SHP77 (cell line): ENCODE measurements around the gene PPP1R9B.
A peak's percentile ranks its signal among the peaks of the same experiment; 100 is the strongest.

Source experiments
- DNase-seq, 2 experiments: peaks; one replicate each; lab custom pipeline; 2025; lab: John Stamatoyannopoulos, UW

The PPP1R9B gene

GRCh38 chr17:50105811-50106210 lies 44.7 kb downstream of the PPP1R9B start:
- no peak for DNase-seq

DNA sequence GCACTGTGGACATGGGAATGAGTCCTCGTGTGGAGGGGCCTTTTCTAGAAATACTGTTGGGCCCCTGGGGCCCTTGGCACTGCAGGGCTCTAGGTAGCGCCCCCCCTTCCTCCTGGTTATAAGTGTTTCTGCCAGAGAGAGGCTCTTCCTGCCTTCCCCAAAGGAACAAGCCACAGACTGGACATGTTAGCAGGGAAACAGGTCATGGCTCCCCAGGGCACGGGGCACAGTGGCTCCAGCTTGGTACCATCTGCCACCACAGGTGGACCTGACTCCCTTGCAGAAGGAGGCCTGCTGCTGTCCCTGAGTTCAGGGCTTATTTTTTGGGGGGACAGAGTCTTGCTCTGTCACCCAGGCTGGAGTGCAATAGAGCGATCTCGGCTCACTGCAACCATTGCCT lies 46.5 kb downstream of the PPP1R9B start:
- DNase-seq: no peak

DNA sequence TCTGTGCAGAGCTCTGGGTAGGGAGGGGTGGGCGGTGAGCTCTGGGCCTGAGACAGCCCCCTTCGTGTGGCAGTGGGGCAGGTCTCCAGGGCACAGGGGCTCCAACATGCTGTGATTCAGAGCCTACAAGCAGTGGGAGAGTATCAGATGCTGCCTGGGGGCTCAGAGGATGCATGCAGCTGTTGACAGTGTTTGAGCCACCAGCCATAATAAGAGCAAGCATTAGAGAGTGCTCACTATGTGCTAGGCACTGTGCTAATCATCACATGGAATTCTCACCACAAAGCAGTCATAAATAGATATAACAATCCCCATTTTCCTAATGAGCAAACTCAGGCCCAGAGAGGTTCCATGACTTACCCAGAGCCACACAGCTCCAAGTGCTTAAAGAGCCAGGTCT lies 47.2 kb downstream of the PPP1R9B start:
- DNase-seq: no peak

GRCh38 chr17:50102164-50102991 lies 48.1 kb downstream of the PPP1R9B start:
- DNase-seq: no peak

GRCh38 chr17:50101346-50102163 lies 48.9 kb downstream of the PPP1R9B start:
- no peak for DNase-seq

- no peak for DNase-seq
These were observed 49.5 kb downstream of the PPP1R9B start for GRCh38 chr17:50100921-50101345.

- no peak for DNase-seq
These were observed 50.0 kb downstream of the PPP1R9B start for GRCh38 chr17:50100480-50100883.

GRCh38 chr17:50099003-50099402 lies 51.5 kb downstream of the PPP1R9B start:
- DNase-seq: no peak

- no peak for DNase-seq
These were observed 51.9 kb downstream of the PPP1R9B start for GRCh38 chr17:50098583-50098982.

- no peak for DNase-seq
These were observed 52.6 kb downstream of the PPP1R9B start for GRCh38 chr17:50097926-50098325.

GRCh38 chr17:50097455-50097854 lies 53.0 kb downstream of the PPP1R9B start:
- DNase-seq: no peak

- DNase-seq: no peak
These were observed 53.7 kb downstream of the PPP1R9B start for GRCh38 chr17:50096758-50097157.

GRCh38 chr17:50096092-50096491 lies 54.4 kb downstream of the PPP1R9B start:
- DNase-seq: no peak

- DNase-seq: no peak
These were observed 54.8 kb downstream of the PPP1R9B start for GRCh38 chr17:50095626-50096037.

DNA sequence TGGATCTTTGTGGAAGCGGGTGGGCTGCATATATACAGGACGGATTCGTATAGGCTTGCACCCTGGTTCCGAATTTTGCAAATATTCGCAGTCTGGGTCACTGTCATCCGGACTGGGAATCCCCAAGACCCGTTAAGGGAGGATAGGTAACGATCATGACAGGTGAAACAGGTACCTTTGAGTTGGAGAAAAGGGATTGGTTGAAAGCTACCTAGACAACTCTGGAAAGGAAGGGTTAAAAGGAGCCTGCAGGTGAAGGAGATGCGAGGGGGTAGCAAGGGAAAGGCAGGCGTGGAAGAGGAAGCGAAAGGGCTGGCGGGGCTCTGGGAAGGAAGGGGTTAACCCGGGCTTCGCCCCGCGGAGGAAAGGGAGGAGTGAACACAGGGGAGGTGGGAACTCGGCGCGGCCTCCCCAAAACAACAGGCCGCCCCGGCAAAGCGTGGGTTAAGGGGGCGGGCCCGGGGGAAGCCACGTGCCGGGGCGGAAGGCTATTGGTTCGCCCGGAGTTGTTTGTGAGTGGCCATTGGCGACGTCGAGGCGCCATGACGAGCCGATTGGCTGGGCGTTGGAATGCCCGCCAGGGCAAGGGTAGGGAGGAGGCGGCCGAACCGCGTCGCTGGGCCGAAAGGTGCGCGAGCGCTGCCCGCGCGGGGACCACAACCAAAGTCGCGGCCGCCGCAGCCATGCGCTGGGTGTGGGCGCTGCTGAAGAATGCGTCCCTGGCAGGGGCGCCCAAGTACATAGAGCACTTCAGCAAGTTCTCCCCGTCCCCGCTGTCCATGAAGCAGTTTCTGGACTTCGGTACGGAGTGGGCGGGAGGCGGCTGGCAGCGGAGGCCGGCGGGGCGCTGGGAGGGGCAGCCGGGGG lies 55.5 kb downstream of the PPP1R9B start, which contains the start of gene PDK2:
PDK2 (plus strand) TSS at position 599 of the 867 bp plus-strand sequence; CDS start at position 684, 85 bp downstream.
- no peak for DNase-seq

DNA sequence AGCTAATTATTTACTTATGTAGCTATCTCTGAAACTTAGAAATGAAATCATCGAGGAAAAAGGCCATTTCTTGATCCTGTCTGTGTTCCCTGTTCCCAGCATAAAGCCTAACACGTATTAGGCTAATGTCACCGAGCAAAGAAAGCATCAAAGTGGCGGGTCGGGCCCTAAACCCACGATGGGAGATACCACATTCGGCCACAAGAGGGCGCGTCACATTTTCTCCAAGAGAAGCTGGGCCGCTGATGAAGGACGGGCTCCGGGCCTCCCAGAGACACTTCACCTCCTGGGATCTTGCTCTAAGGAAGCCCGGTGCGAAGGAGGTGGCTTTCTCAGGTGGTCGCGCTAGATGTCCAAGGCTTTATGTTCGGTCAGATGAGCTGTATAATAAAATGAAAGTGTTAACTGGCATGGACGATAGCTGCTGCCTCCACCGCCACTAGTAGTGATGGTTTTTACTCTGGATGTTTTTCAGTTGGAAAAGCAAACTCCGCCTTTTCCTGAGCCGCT lies 56.2 kb downstream of the PPP1R9B start:
- DNase-seq: peak; percentile 76 to 77

- no peak for DNase-seq
These were observed 56.7 kb downstream of the PPP1R9B start for GRCh38 chr17:50093807-50094206.

- DNase-seq: no peak
These were observed 57.2 kb downstream of the PPP1R9B start for GRCh38 chr17:50093246-50093645.

DNA sequence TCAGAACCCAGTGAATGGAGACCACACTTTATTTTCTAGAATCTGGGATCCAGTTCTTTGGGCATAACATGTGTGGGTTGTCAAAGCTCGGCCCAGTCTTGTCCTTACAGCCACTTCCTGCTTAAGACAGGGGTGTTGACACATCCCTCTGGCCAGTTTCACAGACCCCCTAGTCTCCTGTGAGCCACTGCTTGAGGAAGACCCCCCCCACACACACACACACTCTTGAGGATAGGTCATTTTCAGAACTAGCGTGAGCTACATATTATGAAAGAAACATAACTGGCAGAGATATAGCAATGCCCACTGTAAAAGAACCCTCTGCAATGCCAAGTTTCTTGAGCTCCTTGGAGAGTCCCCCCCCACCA lies 58.6 kb downstream of the PPP1R9B start:
- no peak for DNase-seq

DNA sequence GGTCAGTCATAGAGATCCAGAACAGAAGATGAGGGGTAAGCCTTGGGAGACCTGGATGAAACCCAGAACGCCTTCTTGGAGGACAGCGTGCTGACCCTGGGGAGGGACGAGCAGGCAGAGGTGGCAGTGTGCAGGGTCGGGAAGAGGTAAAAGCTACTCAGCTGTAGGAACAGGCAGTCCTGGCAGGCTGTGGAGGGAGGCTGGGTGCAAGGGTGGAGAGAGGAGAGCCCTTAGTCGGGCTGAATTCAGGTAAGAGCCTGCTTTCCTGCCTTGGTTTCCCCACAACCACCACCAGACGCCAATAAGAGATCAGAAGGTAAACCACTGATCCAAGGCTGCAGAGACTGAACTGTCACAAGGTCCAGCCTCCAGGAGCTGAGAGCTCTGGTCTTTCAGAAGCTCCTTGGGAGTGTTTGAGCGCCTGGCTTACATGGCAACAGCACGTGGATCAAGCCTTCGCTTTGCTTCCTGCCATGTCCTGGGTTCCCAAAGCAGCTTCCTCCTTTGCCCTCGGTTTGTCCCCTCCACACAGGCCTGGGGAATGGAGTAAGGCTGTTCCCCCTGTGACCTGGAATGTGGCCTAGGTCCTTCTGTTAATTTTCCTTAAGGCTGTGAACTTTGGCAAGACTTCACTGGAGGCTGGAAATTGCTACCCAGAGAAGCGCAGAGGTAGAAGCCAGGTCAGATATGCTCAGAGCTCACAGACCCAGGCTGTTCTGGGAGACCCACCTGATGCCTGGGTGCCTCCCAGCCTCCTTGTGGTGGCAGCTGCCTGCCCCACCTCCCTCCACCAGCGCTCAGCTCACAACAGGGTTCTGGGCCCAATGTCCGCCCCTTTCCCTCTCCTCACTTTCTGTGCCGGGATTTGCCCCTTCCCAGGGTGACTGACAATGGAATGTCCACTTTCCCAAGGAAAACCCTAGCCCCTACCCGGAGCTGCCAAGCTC lies 59.2 kb downstream of the PPP1R9B start:
- DNase-seq: no peak

DNA sequence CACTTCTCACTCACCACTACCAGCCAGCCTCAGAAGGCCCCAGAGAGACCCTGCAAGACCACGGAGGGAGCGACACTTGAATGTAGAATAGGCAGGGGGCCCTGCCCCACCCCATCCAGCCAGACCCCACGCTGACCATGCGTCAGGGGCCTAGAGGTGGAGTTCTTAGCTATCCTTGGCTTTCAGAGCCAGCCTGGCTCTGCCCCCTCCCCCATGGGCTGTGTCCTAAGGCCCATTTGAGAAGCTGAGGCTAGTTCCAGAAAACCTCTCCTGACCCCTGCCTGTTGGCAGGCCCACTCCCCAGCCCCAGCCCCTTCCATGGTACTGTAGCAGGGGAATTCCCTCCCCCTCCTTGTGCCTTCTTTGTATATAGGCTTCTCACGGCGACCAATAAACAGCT lies 60.4 kb downstream of the PPP1R9B start:
- DNase-seq: no peak
